COLO668 (cell line): ENCODE data around the gene CCNL1.

ENCODE experiments used
- DNase-seq: peaks from one replicate; lab custom pipeline; 2025; ENCODE audit not compliant: unreplicated experiment; lab: John Stamatoyannopoulos, UW

CCNL1 gene

DNA sequence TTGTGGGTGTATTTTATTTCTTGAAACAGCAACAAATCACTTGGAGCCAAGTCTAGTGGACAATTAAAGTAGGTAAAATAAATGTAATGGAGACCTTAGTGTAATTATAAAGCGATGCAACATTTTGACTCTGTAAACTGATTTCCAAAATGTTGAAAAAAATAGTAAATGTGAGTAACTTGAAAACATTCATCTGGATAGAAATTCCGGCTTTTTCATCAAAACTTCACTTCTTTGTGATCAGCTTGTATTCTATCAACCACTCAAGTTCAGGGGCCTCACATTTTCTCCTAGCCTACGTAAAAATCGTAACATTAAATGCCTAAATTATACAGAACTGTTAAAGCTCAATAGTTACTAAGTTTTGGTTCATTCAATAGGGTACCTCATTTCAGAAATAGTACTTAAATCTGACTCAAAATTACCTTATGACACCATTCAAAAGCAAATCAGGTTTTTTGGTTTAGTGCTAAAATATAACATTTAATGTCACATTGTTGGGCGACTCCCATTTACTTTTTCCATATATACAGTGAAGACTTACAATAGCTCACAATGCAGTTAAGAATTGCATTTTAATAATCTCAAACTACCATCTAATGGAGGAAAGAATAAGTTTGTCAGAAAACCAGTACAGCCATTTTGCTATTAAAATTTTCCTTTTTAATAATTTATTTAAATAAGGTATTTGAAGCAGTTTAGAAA, 12.7 kb downstream of the CCNL1 start:
- no peak for DNase-seq

DNA sequence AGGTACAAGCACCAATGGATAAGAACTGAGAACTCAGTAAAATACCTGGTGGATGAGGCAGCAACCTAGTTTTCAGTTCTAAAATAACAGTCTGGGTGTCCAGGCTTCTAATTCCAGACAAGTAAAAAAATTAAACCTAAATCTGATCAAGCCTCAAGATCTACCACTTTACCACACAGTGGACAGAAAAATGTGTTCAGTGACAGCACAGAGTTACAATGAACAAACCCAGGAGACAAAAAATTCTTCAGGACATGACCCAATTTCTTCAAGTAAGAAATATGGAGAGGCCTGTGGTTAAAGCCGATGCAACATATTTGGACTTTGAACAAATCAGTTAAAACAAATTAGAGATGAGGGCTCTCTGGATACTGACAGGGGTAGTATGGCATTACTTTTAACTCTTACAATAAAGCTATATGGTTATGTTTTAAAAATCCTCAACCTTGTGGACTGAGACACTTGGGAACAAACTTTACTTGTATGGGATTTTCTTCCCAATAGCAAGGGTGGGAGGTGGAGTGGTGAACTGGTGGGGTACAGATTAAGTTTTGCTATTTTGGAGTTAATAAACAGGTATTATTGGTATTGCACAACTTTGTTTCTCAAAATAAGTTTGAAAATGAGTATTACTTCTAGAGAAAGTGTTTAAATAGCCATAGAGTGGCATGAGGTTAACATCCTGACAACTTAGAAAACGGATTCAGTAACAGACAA, 14.2 kb downstream of the CCNL1 start:
- no peak for DNase-seq

DNA sequence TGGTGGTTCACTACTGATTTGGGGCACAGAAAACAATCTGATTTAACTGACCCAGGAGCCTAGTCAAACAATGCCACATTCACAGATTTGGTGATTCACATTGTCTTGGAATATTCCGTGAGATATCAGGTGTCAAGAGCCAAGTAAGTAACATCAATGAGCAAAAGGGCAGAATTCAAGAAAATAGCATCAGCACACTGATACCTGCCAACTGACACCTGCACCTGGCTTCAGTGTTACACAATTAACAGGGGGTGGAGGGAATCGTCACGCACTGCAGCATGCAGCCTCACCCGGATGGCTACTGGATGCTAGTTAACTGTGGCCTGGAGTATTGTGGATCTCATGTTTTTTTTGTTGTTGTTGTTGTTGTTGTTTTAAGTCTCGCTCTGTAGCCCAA, 17.6 kb downstream of the CCNL1 start:
- peak; percentile 74 for DNase-seq

DNA sequence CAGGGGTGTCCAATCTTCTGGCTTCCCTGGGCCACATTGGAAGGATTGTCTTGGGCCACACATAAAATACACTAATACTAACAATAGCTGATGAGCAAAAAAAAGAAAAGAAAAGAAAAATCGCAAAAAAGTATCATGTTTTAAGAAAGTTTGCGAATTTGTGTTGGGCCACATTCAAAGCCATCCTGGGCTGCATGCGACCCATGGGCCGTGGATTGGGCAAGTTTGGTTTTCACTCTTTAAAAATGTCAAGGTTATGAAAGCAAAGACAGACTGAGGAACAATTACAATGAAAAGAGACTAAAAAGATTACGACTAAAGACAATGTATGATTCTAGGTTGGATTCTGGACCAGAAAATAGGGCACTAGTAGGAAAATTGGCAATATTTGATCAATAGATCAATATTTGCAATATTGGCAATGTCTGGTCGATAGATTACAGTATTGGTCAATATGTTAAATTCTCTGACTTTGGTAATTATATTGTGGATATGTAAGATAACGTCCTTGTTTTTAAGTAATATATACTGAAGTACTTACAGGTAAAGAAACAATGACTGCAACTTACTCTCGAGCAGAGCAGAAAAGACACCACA, 19.9 kb downstream of the CCNL1 start:
- no peak for DNase-seq

DNA sequence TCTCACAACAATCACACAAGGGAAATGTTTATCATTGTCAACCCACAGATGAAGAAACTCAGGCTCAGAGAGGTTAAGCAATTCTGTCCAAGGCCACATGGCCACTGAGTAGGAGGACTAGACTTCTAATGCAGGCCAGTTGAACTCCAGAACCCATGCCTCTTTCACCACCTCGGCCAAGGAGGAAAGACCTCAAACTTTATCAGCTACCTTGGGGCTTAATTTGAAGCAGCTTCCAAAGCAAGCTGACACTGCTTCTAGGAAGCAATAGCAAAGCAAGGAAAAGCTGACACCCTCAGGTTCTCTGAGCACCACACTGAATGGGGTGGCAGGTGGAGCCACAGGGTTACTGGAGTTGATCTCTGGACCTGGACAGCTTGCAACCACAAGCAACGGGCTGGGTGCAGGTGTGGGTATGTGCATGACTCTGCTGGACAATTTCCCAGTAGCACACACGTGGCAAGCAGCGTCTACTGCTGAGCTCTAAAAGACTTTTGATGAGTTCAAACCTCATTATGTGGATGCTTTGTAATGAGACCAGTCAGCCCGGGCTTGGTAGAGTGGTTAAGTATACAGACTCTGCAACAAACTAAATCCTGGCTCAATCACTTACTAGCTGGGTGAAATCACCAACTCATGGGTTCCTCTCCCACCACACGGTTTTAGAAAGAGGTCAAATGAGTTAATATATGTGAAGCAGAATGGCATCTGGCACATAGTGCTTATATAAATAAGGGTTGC, 23.1 kb downstream of the CCNL1 start:
- DNase-seq: peak; percentile 47

DNA sequence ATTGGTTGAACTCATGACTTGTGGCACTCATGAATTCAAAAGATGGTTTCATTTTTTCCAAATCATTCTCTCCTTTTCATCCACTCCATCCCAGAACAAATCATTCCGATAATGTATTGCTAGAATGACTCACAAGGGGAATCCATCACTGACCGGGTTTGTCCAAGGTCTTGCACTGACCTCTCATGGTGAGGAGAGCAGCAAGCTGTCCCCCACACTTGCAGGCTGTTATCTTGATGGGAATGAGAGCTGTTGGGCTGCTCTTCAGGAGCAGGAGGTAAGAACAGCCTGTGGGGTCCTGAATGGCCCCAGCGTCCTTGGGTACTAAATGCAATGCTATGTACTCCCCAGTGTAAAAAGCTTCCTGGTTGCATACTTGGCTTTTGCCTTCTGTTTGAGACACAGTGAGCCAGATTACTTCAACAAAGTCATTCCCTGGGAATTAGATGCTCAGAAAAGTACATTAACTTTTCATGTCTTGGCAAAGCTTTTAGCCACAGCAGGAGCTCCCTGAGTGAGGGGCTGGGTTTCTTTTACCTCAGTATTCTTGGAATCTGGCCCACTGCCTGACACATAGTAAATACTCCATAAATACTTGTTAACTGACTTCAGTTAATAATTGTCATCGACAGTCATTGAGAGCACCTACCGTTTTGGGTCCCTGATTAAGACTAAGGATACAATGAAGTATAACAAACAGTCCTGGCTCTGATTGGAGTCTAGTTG, 24.1 kb downstream of the CCNL1 start:
- DNase-seq: no peak

DNA sequence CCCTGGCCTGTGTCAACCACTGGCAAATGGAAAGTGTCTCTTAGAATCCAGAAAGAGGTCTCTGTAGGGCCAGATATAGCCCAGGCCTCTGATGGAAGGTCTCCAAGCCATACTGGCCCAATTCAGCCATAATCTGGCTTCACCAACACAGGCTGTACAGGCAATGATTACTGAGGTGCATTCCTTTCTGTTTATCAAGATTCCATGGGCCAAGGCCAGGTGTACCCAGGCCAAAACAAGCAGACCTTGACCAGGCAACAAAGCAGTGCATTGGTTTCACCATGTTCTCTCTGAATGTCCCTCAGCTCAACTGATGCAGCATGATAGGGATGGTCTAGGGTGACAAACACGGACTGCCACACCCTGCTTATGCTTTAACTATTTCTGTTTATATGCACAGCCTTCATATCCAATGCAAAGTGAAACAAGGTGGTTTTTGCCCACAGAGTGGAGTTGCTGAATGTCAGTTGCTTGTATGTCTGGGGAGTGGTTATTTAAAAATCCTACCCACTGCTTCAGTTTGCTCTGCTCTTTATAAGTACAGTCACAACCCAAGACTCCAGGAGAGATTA, 25.2 kb downstream of the CCNL1 start:
- no peak for DNase-seq

DNA sequence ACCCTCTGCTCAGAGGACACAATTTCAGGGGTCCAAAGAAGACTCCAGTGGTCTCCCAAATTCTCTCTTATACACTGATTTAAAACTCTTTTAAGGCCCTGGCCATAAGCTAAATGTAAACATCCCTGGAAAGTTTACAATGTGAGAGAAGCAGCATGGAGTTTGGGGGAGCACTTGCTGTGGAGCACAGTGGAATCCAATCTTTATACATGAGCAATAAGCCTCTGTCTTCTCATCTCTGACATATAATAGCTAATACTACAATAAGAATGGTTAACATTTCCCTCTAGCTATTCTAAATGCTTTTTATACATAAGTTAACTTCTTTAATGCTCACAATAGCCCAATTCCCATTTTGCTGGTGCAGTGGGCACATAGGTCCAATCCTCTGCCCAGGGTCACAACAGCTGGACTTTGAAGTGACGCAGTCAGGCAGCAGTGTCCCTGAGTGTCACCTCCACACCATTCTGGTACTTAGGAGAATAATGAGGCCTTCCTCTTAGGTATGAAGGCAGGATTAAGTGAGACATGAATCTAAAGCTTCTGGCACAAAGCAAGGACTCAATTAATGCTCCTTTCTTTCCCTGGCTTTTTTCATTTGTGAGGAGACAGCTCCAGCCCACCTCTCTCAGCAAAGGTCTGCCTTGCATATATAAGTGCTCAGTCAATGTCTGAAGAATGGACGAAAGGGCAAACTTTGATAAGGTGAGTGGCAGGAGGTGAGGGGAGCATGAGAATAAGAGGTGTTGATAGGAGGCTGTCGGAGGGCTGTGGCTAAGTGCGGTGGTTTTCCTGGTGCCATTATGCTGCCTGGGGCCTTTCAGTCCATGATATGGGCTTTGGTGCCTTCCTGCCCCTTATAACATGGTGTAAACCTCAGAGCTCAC, 26.3 kb downstream of the CCNL1 start:
- DNase-seq: no peak

DNA sequence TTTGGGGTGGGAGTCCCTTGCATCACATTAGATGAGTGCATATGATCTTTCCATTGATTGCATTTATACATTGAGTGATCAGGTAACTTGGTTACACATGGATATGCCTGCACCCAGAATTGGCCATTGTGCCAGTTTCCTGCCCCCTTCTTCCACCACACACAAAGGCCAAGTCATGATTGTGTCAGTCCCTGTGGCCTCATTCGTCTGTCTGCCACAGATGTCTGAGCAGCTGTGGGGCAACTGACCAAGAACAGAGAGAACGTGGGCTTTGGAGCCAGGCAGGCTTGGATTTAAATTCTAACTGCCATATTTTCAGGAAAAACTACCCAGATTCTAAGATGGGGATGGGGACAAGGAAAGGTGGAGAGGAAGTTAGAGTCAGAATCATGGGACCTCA, 27.0 kb downstream of the CCNL1 start:
- DNase-seq: no peak

DNA sequence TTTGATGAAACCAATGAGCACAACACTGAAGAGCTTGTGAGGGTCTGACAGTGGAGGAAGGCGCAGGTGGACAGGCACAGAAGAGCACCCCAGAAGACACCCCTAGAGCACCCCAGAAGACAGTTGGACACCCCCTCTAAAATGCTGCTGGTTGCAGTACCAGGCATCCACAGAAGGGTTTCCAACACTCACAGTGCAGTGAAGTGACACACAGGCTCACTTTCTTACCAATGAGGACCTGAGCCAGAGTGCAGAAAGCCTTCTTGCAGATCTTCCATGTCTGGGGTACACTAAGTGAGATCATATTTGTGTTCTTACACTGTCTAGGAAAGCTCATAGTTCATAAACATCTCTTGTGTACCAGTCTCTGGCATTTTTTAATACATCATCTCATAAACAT, 27.6 kb downstream of the CCNL1 start:
- DNase-seq: no peak

DNA sequence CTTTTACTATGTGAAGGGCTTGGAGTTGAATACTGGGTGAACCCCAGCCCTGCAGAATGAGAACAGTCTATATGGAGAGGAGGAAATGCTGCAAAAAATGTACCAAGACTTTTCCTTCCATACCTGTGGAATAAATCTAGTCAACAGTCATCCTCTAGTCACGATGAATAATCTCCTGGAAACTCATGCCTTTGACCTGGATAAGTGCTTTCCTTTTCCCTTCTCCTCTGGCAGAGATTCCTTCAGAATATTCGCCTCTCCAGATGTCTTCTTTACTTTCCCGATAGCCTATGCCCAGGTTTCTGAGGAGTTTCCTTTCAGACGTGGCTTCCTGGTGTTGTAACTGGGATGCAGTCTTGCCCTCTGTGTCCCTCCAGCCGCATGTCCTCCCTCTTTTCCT, 28.1 kb downstream of the CCNL1 start:
- DNase-seq: no peak

DNA sequence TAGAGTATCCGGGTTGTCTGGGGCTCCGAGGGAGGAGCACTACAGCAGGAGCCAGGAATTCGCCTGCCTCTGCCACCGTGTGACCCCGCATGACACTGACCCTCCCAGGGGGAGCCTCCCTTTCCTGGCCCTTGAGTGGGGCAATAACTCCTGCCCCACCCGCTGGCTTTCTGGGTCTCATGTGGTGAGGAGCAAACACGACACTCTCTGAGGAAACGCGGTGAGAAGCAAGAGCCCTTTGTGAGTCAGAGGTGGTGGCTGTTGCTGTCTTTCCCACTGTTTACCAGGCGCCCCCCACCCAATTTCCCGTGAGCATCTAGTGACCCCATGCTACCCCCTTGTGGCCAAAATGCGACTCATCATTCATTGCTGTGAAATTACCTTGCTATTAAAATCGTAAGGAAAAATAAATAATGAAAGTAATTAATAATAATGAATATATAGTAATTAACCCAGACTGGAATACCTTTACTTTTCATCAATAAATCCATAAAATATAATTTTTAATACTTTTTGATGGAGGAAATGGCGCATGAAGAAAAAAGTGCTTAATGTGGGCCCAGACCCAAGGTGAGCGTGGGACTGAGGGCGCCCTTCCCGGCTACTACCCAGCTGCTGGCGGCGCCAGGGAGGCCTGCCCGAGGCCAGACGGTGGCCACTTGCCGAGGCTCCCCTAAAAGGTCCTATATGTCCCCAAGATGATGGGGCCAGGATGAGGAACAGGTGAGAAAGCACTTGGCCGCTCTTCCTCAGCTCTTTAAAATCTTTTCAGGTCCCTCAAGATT, 29.3 kb downstream of the CCNL1 start:
- DNase-seq: peak; percentile 19

DNA sequence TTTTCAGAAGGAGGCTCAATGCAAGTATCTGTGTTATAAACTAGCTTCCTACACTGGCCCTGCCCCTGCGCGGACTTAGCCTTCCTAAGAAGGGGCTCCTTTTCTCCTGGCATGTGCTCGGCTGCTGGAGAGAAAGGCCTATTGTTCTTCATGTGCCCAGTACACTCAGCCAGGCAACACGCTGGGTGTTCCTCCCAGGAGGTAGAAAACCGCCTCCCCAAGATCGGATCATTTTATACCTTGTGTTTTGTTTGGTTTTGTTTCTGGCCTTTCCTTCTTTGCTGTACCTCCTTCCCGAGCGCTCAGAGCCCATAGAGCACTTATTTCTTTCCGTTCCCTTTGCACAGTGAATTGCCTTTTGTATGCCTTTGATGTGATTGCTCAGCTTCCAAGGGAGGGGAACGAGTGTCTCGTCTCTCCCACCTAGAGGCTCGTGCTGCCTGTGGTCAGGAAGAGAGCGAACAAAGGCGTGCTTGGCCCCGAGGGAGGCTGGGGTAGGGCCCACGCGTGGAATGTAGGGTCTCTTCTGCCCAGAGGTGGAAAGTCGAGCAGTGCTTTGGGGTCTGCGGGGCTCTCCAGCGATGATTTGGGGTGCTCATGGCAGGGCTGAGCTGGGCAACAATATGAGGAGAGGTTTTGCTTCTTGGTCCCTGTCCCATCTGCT, 30.0 kb downstream of the CCNL1 start:
- no peak for DNase-seq

DNA sequence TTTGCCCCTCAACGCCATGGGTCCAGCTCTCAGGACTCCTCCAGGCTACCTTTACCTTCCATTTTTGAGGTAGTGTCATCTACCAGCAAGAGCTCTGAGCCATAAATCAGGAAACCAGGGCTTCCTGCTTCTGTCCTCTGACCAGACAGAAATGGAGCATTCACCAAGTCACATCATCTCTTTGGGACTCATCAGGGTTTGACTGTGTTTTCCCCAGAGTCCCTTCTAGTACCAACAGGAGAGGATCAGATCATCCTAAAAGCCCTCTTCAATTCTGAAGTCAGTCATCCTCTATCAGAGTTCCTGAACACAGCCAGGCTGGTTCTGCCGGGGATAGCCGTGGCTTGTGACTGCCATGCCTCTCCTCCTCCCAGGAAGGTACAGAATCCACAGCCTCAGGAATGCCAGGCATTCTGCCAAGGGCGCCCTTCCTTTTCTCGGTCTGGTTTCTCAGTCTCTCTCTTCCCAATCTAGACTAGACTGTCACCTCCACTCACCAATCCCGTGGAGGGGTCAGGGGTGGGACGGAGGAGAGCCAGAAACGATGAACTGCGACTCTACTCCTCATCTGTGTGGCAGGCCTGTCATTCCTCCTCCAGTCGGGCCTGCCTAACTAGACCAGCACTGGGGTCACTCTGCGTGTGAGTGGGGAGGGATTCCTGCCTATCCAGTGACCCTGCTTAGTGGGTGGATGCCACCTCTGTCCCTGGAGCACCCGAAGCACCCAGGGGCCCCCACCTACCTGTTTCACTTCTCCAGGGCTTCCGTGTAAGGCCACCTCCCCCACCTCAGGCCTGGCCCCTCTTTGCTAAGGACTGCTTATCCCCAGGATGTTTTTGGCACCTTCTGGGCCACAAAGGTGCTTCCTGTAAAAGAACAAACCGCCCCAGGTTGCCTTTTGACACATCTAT, 30.9 kb downstream of the CCNL1 start:
- no peak for DNase-seq

DNA sequence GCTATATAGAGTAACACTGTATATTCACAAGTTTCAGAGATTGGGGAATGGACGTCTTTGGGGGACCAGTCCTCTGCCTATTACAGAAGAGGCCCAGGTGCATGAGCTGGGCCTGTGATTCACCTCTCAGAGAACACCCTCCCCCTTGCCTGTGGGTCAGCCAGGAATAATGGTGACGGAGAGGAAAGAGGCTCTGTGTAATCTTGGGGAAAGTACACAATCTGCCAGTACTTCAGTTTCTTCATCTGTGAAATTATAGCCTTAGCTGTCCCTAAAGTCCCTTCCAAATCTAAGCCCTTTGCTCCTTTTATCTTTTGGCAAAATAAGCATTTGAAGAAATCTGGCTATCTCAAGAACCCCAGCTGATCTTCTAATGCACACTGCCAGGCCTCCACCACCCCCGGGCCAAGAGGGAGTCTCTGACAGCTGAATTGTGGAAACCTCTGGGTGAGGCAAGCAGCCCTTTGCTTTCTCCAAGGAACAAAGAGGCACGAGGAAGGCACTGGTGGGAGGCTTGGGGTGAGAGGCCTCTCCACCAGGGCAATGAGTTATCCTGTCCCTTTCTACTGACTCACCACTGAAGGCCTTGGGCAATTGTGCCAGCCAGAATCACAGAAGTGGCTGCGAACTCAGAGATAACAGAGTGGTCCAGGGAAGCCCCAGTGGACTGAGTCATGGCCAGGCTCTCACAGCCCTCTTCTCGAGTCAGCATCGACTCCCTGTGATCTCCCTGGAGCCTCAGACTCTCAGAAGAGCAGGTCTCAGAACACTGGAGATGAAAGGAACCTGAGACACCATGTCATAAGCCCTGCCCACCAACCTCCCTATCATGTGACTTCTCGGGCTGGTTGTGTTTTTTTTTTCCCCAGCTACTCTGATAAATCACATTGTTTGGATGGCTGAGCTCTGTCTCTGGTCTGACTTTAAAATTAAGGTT, 31.8 kb downstream of the CCNL1 start:
- no peak for DNase-seq

DNA sequence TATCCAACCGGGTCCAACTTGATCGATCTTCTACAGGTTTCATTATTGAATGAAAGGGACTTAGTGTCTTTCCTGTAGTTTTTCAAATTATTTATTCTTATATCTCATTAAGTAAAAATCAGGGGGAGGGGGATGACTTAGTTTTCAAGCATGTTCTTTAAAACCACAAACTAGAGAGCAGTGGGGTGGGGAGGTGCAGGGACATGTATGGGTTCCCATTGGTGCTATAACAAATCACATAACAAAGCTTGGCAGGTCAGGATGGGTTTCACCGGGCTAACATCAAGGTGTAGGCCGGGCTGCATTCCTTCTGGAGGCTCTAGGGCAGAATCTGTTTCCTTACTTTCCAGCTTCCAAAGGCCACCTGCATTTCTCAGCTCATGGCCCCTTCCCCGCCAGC, 32.7 kb downstream of the CCNL1 start:
- no peak for DNase-seq
